SK-N-MC (cell line): Measurements from ENCODE around the gene BEST4.

Experiments used
- EZH2 ChIP-seq: fragments of 200-600 bp; sonication (generic); IDR thresholded peaks from one replicate; pipeline ENCODE4 v1.6.1; 2017; ENCODE audit warnings: antibody characterized with exemption
- FOXP2 ChIP-seq: optimal IDR thresholded peaks from 2 replicates; pipeline ENCODE3; 2011; ENCODE audit warnings: mild to moderate bottlenecking, moderate library complexity; ENCODE audit not compliant: insufficient read depth; ENCODE audit errors: extremely low read length, control extremely low read depth
- POLR2AphosphoS5 ChIP-seq: IDR thresholded peaks from 2 replicates; pipeline ENCODE4 v1.6.1; 2012; ENCODE audit warnings: mild to moderate bottlenecking, low read depth, low read length, borderline replicate concordance

- TF ChIP-seq POLR2AphosphoS5 (no peak), EZH2 (no peak), FOXP2 (no peak)
Observed at GRCh38 chr1:44743211-44743610, 44.8 kb downstream of the BEST4 start.
